HCT116 (cell line): ENCODE measurements around the gene ARMC6. TPM values are rescaled to one million over a fixed set of nuclear protein-coding genes. Genes with fewer than 3 reads are reported as not detected.

Experiments
- ATAC-seq: fragments of 200-7000 bp; cut with Tn5 transposase; 2 replicates; pipeline ENCODE4 v1.9.1; 2020; ENCODE audit warnings: mild to moderate bottlenecking, moderate library complexity
- BruUV-seq: library from RNA; stranded (reverse); fragments of 400-500 nt; replicated peaks from 2 replicates; lab custom pipeline; 2021; lab: Mats Ljungman, UMichigan
- CTCF ChIA-PET: fragments of 300-600 bp; sonication (Branson Sonifier 250); formaldehyde crosslinking; loops from one replicate; lab custom pipeline; 2021; ENCODE audit warnings: antibody characterized with exemption; lab: Charles Lee
- POLR2A ChIA-PET: fragments of 300-600, 350-600 bp; sonication (Branson Sonifier 250); formaldehyde crosslinking; loops from one replicate; lab custom pipeline; 2021; ENCODE audit warnings: antibody characterized with exemption; lab: Charles Lee
- RAD21 ChIA-PET, 2 experiments: fragments of 300-600 bp; sonication (Branson Sonifier 250); formaldehyde crosslinking; loops; one replicate each; lab custom pipeline; 2023; ENCODE audit warnings: low total read pairs in 2 of 2; ENCODE audit not compliant: uncharacterized antibody in 2 of 2, unreplicated experiment in 2 of 2, low non-redundant PET in 1 of 2; lab: Charles Lee
- DNase-seq: peaks from one replicate; pipeline ENCODE4 v3.0.0-alpha.2; 2010; ENCODE audit warnings: low read depth, low spot score
- H2AFZ ChIP-seq: fragments of 200-600 bp; shearing (Covaris generic), sonication (generic); 2 replicates; pipeline ENCODE4 v1.6.1; 2017; ENCODE audit warnings: low read depth, mixed run types, mixed read lengths, antibody characterized with exemption, low read length; ENCODE audit not compliant: poor library complexity, severe bottlenecking
- H3K27ac ChIP-seq: 2 replicates; pipeline ENCODE4 v1.5.1; 2012; ENCODE audit warnings: low read depth, low read length
- H3K27me3 ChIP-seq: fragments of 200-600 bp; sonication (generic); 2 replicates; pipeline ENCODE4 v1.6.1; 2016; ENCODE audit warnings: mixed run types, low read length, mixed read lengths; ENCODE audit not compliant: insufficient read depth
- H3K36me3 ChIP-seq, 2 experiments: fragments of 200-500 bp in 1 of 2; fragments of 200-600 bp in 1 of 2; sonication (Bioruptor generic) in 1 of 2; sonication (generic) in 1 of 2; 2 replicates each; pipeline versions ENCODE4 v1.5.1 to v1.6.1; 2014 to 2016; ENCODE audit warnings: low read length in 2 of 2, inconsistent platforms in 1 of 2, mixed read lengths in 1 of 2, mixed run types in 1 of 2; ENCODE audit not compliant: insufficient read depth in 2 of 2, control insufficient read depth in 1 of 2
- H3K4me1 ChIP-seq, 2 experiments: fragments of 200-600 bp in 1 of 2; sonication (generic) in 1 of 2; 2 replicates each; pipeline versions ENCODE4 v1.5.1 to v1.6.1; 2012 to 2017; ENCODE audit warnings: low read length in 2 of 2, inconsistent platforms in 1 of 2, mild to moderate bottlenecking in 1 of 2, mixed read lengths in 1 of 2, mixed run types in 1 of 2, moderate library complexity in 1 of 2; ENCODE audit not compliant: insufficient read depth in 2 of 2, control insufficient read depth in 1 of 2
- H3K4me2 ChIP-seq: fragments of 200-600 bp; sonication (generic); 2 replicates; pipeline ENCODE4 v1.6.1; 2017; ENCODE audit warnings: mixed run types, low read length, mixed read lengths
- H3K4me3 ChIP-seq, 2 experiments: fragments of 200-600 bp in 1 of 2; sonication (generic) in 1 of 2; replicated peaks in 1 of 2; 2 replicates each; pipeline ENCODE4 v1.5.1; 2011 to 2016; ENCODE audit warnings: low read length in 2 of 2, control low read depth in 1 of 2, low read depth in 1 of 2, mild to moderate bottlenecking in 1 of 2, mixed read lengths in 1 of 2, mixed run types in 1 of 2
- H3K79me2 ChIP-seq: fragments of 200-600 bp; sonication (generic); 2 replicates; pipeline ENCODE4 v1.6.1; 2017; ENCODE audit warnings: mild to moderate bottlenecking, mixed run types, low read length, moderate library complexity, mixed read lengths; ENCODE audit not compliant: insufficient read depth
- H3K9ac ChIP-seq: fragments of 200-600 bp; sonication (generic); 2 replicates; pipeline ENCODE4 v1.6.1; 2016; ENCODE audit warnings: low read length, mixed read lengths
- H3K9me2 ChIP-seq: fragments of 200-600 bp; sonication (generic), shearing (Covaris generic); 2 replicates; pipeline ENCODE4 v1.6.1; 2017; ENCODE audit warnings: mixed run types, mild to moderate bottlenecking, moderate library complexity; ENCODE audit not compliant: insufficient read depth
- H3K9me3 ChIP-seq, 2 experiments: fragments of 200-500 bp in 1 of 2; fragments of 200-600 bp in 1 of 2; sonication (Bioruptor generic) in 1 of 2; sonication (generic) in 1 of 2; 2 replicates each; pipeline ENCODE4 v1.6.1; 2014 to 2017; ENCODE audit warnings: low read length in 2 of 2, mixed read lengths in 2 of 2, inconsistent platforms in 1 of 2, low read depth in 1 of 2, mild to moderate bottlenecking in 1 of 2, mixed run types in 1 of 2, moderate library complexity in 1 of 2; ENCODE audit not compliant: control insufficient read depth in 1 of 2, insufficient read depth in 1 of 2
- H4K20me1 ChIP-seq: fragments of 200-600 bp; sonication (generic), shearing (Covaris generic); 2 replicates; pipeline ENCODE4 v1.6.1; 2017; ENCODE audit warnings: mixed run types, mild to moderate bottlenecking, moderate library complexity; ENCODE audit not compliant: insufficient read depth
- POLR2A ChIP-seq: IDR thresholded peaks from 2 replicates; pipeline ENCODE4 v1.7.0; 2011; ENCODE audit warnings: borderline replicate concordance; ENCODE audit not compliant: insufficient read depth, insufficient read length; ENCODE audit errors: extremely low read depth
- POLR2AphosphoS5 ChIP-seq: IDR thresholded peaks from 2 replicates; pipeline ENCODE4 v1.6.1; 2011; ENCODE audit warnings: mild to moderate bottlenecking, low read depth, low read length, moderate library complexity
- SIN3A ChIP-seq: IDR thresholded peaks from 2 replicates; pipeline ENCODE4 v1.6.1; 2012; ENCODE audit warnings: low read depth
- intact Hi-C: fragments of 100-400 bp; cut with micrococcal nuclease; formaldehyde crosslinking; loops from 2 replicates; pipeline ENCODE4 v1.10.0; 2022
- total RNA-seq: library from RNA; stranded (reverse); gene quantifications from one replicate; pipeline ENCODE4 v1.2.1, GENCODE V29; 2021; ENCODE audit not compliant: unreplicated experiment
- TF ChIP-seq, protein P1 (sequence below), 3 experiments: fragments of 200-600 bp in 1 of 3; sonication (generic) in 1 of 3; IDR thresholded peaks in 2 of 3; conservative IDR thresholded peaks in 1 of 3; 2 replicates each; pipeline ENCODE4 v1.5.1; 2012 to 2017; ENCODE audit warnings: low read depth in 2 of 3, low read length in 2 of 3, antibody characterized with exemption in 1 of 3, borderline replicate concordance in 1 of 3, control low read depth in 1 of 3, mild to moderate bottlenecking in 1 of 3, mixed read lengths in 1 of 3, mixed run types in 1 of 3, moderate library complexity in 1 of 3; ENCODE audit not compliant: insufficient read depth in 1 of 3

The ARMC6 gene
- total RNA-seq, 1 experiment from 2014 or later, result 34.7 TPM

DNA sequence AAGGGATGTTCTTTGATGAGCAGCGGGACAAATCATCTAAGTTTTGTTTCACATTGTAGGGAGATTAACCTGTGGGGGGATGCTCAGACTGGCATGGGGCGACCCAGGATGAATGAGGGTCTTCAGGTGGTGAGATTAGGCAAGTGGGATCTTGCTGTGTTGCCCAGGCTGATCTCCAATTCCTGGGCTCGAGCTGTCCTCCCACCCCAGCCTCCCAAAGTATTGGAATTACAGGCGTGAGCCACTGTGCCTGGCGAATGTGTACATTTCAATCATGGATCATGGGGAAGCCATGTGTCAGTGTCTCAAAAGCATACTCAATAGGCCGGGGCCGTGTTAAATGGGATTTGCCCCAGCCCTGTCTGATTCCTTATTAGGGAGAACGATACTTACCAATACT lies 38.5 kb downstream of the ARMC6 start:
- H3K9me3 ChIP-seq, result no peaks in the 10 kb centered on the region
- ATAC-seq (no peak), DNase-seq (no peak)
- no peaks in the 10 kb centered on the region for H3K4me1 ChIP-seq
- no peaks in the 10 kb centered on the region for H3K79me2 ChIP-seq
- intact Hi-C loops, result no loop called here
- H4K20me1 ChIP-seq, result no peaks in the 10 kb centered on the region
- no peaks in the 10 kb centered on the region for H3K27me3 ChIP-seq
- no peak overlapping the region for H3K9ac ChIP-seq
- H3K4me3 ChIP-seq, result no peak overlapping the region
- no peak overlapping the region for H3K4me2 ChIP-seq
- BruUV-seq, result no TSS peak
- CTCF ChIA-PET, result no interaction called here
- H3K36me3 ChIP-seq, result no peaks in the 10 kb centered on the region
- TF ChIP-seq SIN3A, result no peak
- TF ChIP-seq, all 23 proteins: peak for 0
- Histone ChIP-seq H2AFZ (no peak overlapping the region), H3K27ac (no peak overlapping the region), H3K9me2 (no peaks in the 10 kb centered on the region)
- ChIA-PET POLR2A (no interaction called here), RAD21 (no interaction called here)

DNA sequence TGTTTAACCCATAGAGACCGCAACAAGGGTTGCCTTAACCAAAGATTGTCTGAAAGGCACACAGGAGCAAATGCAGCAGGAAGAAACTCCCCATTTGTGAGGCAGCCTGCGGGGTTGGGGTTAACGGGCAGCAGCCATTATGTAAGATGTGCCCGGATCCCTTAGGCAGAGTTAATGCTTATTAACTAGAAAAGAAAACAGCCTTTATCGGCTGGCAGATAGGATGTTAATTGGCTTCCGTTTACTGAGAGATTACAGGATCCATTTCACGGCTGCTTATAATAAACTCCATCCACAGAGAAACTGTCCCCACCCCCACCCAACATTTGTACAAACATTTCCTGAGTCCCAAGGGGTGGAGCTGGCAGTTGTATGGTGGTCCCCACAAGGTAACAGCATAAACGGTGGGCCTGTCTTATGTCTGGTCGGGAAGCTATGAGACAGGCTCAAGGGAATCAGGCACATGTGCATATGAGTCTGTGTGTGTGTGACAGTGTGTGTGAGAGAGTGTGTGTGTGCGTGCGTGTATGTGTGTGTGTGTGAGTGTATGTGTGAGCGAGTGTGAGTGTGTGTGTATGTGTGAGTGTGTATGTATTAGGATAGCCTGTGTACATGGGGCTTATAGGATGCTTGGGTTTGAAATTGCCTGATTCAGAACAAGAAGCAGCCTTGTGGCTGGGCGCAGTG lies 40.9 kb downstream of the ARMC6 start:
- no peak for DNase-seq
- Histone ChIP-seq H3K9me3 (no peaks in the 10 kb centered on the region), H3K27me3 (no peaks in the 10 kb centered on the region), H3K4me2 (no peak overlapping the region), H3K4me3 (no peak overlapping the region), H3K9me2 (no peaks in the 10 kb centered on the region), H3K36me3 (no peaks in the 10 kb centered on the region), H3K79me2 (no peaks in the 10 kb centered on the region), H2AFZ (no peak overlapping the region), H4K20me1 (no peaks in the 10 kb centered on the region), H3K27ac (no peak overlapping the region), H3K4me1 (no peaks in the 10 kb centered on the region), H3K9ac (no peak overlapping the region)
- BruUV-seq, result no TSS peak
- ChIA-PET POLR2A (no interaction called here), CTCF (no interaction called here), RAD21 (no interaction called here)
- ATAC-seq, result no peak
- intact Hi-C loops, result no loop called here
- TF ChIP-seq POLR2AphosphoS5 (no peak), POLR2A (no peak)
- TF ChIP-seq, protein P1, sequence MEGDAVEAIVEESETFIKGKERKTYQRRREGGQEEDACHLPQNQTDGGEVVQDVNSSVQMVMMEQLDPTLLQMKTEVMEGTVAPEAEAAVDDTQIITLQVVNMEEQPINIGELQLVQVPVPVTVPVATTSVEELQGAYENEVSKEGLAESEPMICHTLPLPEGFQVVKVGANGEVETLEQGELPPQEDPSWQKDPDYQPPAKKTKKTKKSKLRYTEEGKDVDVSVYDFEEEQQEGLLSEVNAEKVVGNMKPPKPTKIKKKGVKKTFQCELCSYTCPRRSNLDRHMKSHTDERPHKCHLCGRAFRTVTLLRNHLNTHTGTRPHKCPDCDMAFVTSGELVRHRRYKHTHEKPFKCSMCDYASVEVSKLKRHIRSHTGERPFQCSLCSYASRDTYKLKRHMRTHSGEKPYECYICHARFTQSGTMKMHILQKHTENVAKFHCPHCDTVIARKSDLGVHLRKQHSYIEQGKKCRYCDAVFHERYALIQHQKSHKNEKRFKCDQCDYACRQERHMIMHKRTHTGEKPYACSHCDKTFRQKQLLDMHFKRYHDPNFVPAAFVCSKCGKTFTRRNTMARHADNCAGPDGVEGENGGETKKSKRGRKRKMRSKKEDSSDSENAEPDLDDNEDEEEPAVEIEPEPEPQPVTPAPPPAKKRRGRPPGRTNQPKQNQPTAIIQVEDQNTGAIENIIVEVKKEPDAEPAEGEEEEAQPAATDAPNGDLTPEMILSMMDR (IDR thresholded peaks at IDR 0.05 in 2 of 3, conservative IDR thresholded peaks at IDR 0.05 in 1 of 3; ENCODE audit: borderline replicate concordance in 1 of 3, insufficient read depth in 1 of 3, low read depth in 2 of 3, low read length in 2 of 3), result no peak
